ENCODE results near the gene GIPC3. TPM values are rescaled to one million over a fixed set of nuclear protein-coding genes. Genes with fewer than 3 reads are reported as not detected.
A peak's percentile ranks its signal among the peaks of the same experiment; 100 is the strongest.
"Not testable (repeated sequence)": the region's sequence is repeated elsewhere in the genome, so short reads cannot be mapped to it uniquely, and the experiment has no call there.

Gene GIPC3
- total RNA-seq, 1 donor from 2014 or later: 2.2 TPM

GRCh38 chr19:3623716-3624115 is 38.4 kb downstream of the GIPC3 start:
- ATAC-seq (ENCODE audit: poor library complexity) (no peak), DNase-seq (no peak)
- intact Hi-C loops (cut with DNase I): no loop called here

GRCh38 chr19:3625996-3626472 is 40.8 kb downstream of the GIPC3 start:
- ATAC-seq (ENCODE audit: poor library complexity) (no peak), DNase-seq (no peak)
- intact Hi-C loops (cut with DNase I): no loop called here

- peak; percentile 100 for DNase-seq
- intact Hi-C loops (cut with DNase I): no loop called here
Measured at GRCh38 chr19:3626473-3627350, 41.4 kb downstream of the GIPC3 start, which contains the start of gene CACTIN. Gene CACTIN (minus strand): TSS chr19:3626790. CDS start chr19:3626762, 28 bp downstream.

GRCh38 chr19:3627351-3627723 is 42.1 kb downstream of the GIPC3 start:
- intact Hi-C loops (cut with DNase I): no loop called here
- ATAC-seq (ENCODE audit: poor library complexity) (no peak), DNase-seq (no peak)

More at GRCh38 chr19:3626473-3627350, 41.4 kb downstream of the GIPC3 start, which contains the start of gene CACTIN:
- ATAC-seq (ENCODE audit: poor library complexity): peak; percentile 99

GRCh38 chr19:3628766-3629165 is 43.5 kb downstream of the GIPC3 start:
- ATAC-seq (ENCODE audit: poor library complexity); intact Hi-C loops (cut with DNase I); DNase-seq: not testable (repeated sequence)

GRCh38 chr19:3631053-3631861 is 46.0 kb downstream of the GIPC3 start:
- intact Hi-C loops (cut with DNase I): no loop called here
- ATAC-seq (ENCODE audit: poor library complexity) (no peak), DNase-seq (no peak)

- ATAC-seq (ENCODE audit: poor library complexity) (no peak), DNase-seq (no peak)
- intact Hi-C loops (cut with DNase I): no loop called here
Measured at GRCh38 chr19:3632098-3632497, 46.8 kb downstream of the GIPC3 start.

GRCh38 chr19:3632739-3633558 is 47.7 kb downstream of the GIPC3 start:
- DNase-seq (no peak), ATAC-seq (ENCODE audit: poor library complexity) (no peak)
- intact Hi-C loops (cut with DNase I): no loop called here

GRCh38 chr19:3633559-3633988 is 48.3 kb downstream of the GIPC3 start:
- no peak for ATAC-seq (ENCODE audit: poor library complexity)
- intact Hi-C loops (cut with DNase I): no loop called here
- DNase-seq: no peak

- ATAC-seq (ENCODE audit: poor library complexity) (no peak), DNase-seq (no peak)
- intact Hi-C loops (cut with DNase I): no loop called here
Measured at GRCh38 chr19:3634496-3635045, 49.3 kb downstream of the GIPC3 start.

GRCh38 chr19:3636506-3636905 is 51.2 kb downstream of the GIPC3 start:
- intact Hi-C loops (cut with DNase I): no loop called here
- ATAC-seq (ENCODE audit: poor library complexity) (no peak), DNase-seq (no peak)

GRCh38 chr19:3636962-3637361 is 51.7 kb downstream of the GIPC3 start:
- DNase-seq: no peak
- intact Hi-C loops (cut with DNase I): no loop called here
- ATAC-seq (ENCODE audit: poor library complexity): no peak

- DNase-seq (no peak), ATAC-seq (ENCODE audit: poor library complexity) (no peak)
- intact Hi-C loops (cut with DNase I): no loop called here
Measured at GRCh38 chr19:3637621-3638020, 52.3 kb downstream of the GIPC3 start.

- ATAC-seq (ENCODE audit: poor library complexity) (no peak), DNase-seq (no peak)
- intact Hi-C loops (cut with DNase I): no loop called here
Measured at GRCh38 chr19:3638208-3639193, 53.2 kb downstream of the GIPC3 start.

- DNase-seq (no peak), ATAC-seq (ENCODE audit: poor library complexity) (no peak)
- intact Hi-C loops (cut with DNase I): no loop called here
Measured at GRCh38 chr19:3639479-3639878, 54.2 kb downstream of the GIPC3 start.

GRCh38 chr19:3641515-3642269 is 56.4 kb downstream of the GIPC3 start:
- no peak for DNase-seq
- no peak for ATAC-seq (ENCODE audit: poor library complexity)
- intact Hi-C loops (cut with DNase I): no loop called here

GRCh38 chr19:3642296-3642695 is 57.0 kb downstream of the GIPC3 start:
- ATAC-seq (ENCODE audit: poor library complexity): no peak
- intact Hi-C loops (cut with DNase I): no loop called here
- no peak for DNase-seq

Measured in Right ventricle myocardium superior (tissue), 1 donor.